ENCODE results near the gene LIPH. TPM values are rescaled to one million over a fixed set of nuclear protein-coding genes. Genes with fewer than 3 reads are reported as not detected.
"Not testable (repeated sequence)": the region's sequence is repeated elsewhere in the genome, so short reads cannot be mapped to it uniquely, and the experiment has no call there.

The LIPH gene
- total and polyA plus RNA-seq, 12 donors = 0.07 to 11.2 (median 0.90) TPM; not detected in 1

DNA sequence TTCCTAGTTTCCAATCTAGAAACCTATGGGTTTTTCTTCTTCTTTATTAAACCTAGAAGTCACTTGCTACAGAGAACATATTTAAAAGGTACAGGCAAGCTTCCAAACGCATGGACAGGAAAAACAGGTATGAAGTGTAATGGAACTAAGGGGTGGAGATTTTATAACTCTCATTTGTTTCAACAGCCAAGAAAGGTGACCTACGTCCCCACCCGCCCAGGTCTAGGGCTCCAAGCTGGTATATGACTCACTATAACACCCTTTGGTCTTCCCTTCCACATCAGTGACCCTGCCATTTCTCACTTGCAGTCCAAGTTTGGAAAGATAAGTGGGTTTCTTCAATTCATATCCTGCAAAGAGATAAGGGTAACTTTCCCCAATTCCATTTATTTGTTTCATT is 6.0 kb upstream of the LIPH start:
- TF ChIP-seq POLR2A (IDR thresholded peaks at IDR 0.05) = no peak
- TF ChIP-seq, protein P1, sequence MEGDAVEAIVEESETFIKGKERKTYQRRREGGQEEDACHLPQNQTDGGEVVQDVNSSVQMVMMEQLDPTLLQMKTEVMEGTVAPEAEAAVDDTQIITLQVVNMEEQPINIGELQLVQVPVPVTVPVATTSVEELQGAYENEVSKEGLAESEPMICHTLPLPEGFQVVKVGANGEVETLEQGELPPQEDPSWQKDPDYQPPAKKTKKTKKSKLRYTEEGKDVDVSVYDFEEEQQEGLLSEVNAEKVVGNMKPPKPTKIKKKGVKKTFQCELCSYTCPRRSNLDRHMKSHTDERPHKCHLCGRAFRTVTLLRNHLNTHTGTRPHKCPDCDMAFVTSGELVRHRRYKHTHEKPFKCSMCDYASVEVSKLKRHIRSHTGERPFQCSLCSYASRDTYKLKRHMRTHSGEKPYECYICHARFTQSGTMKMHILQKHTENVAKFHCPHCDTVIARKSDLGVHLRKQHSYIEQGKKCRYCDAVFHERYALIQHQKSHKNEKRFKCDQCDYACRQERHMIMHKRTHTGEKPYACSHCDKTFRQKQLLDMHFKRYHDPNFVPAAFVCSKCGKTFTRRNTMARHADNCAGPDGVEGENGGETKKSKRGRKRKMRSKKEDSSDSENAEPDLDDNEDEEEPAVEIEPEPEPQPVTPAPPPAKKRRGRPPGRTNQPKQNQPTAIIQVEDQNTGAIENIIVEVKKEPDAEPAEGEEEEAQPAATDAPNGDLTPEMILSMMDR (IDR thresholded peaks at IDR 0.05) = no peak
- Histone ChIP-seq H3K9me3 (replicated peaks in 1 of 3) (no peaks in the 10 kb centered on the region), H3K4me1 (replicated peaks in 1 of 2) (peaks cover 8 to 11% of the 10 kb centered on the region in 2 donors), H3K27me3 (no peaks in the 10 kb centered on the region), H3K27ac (peak overlapping the region; percentile 58 to 82 (median 67)), H3K36me3 (replicated peaks in 1 of 2) (no peaks in the 10 kb centered on the region), H3K4me3 (no peak overlapping the region)
- 40 to 67% (median 49%) methylated on average over 3 of the region's 3 CpGs for WGBS, 4 donors
- DNase-seq = peak in 3 of 7 donors; percentile 29 to 51 (median 41)
- intact Hi-C loops (cut with DNase I) = loop anchor here in 1 of 2 donors (10.0 kb wide), 1 partner anchor 54 kb away; no protein-coding TSS in a partner anchor

DNA sequence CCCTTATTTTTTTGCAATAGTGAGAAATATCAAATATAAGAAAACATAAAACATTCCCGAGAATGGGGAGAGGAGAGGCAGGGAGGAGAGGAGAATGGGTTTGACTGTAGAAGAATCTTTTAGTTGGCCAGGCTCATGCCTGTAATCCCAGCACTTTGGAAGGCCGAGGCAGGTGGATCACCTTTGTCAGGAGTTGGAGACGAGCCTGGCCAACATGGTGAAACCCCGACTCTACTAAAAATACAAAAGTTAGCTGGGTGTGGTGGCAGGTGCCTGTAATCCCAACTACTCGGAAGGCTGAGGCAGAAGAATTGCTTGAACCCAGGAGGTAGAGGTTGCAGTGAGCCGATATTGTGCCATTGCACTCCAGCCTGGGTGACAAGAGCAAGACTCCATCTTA is 4.3 kb upstream of the LIPH start:
- H3K9me3 ChIP-seq (replicated peaks in 1 of 3) = not testable (repeated sequence)
- intact Hi-C loops (cut with DNase I) = loop anchor here in 1 of 2 donors (10.0 kb wide), 1 partner anchor 52 kb away; no protein-coding TSS in a partner anchor

DNA sequence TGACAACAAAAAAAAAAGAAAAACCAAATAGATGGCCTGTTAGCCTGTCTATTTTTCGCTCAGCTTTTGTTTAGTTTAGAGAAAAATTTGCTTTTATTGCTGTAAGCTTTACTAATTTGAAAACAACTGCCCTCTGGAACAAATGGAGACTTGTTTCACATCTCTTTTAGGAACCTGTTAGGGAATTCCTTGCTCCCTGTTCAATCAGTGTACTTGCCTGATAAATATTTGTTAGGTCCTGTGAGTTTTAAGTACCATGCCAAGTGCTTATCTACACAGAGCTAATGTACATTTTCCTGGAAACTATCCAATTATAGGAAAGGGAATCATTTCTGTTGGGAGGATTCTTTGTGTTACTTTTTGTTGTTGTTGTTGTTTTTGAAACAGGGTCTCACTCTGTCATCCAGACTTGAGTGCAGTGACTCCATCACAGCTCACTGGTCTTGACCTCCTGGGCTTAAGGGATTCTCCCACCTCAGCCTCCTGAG is 3.5 kb upstream of the LIPH start:
- H3K27me3 ChIP-seq = no peaks in the 10 kb centered on the region

More for the DNA sequence above, 4.3 kb upstream of the LIPH start:
- peaks cover 11 to 15% of the 10 kb centered on the region in 2 donors for H3K4me1 ChIP-seq (replicated peaks in 1 of 2)
- WGBS, 4 donors = 86 to 92% (median 90%) methylated on average over 6 of the region's 6 CpGs
- H3K27ac ChIP-seq; H3K36me3 ChIP-seq (replicated peaks in 1 of 2); DNase-seq; H3K4me3 ChIP-seq; H3K27me3 ChIP-seq: not testable (repeated sequence)

DNA sequence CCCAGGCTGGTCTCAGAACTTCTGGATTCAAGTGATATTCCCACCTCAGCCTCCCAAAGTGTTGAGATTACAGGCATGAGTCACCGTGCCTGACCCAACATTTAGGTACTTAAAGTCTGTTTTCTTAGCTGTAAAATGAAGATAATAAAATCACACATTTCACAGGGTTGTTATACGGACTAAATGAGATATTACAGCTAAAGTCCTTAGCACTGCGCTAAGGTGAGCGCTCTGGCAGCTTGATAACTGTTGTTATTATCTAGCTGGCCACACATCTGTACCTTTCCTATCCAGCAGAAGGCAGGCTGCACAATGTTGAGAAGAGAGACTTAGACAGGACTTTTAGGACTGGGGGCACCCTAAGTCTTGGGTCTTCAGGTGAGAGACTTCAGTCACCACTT is 2.7 kb upstream of the LIPH start:
- TF ChIP-seq, protein P1 (IDR thresholded peaks at IDR 0.05) = no peak
- no peak for TF ChIP-seq POLR2A (IDR thresholded peaks at IDR 0.05)
- no peak overlapping the region for H3K27ac ChIP-seq
- H3K36me3 ChIP-seq (replicated peaks in 1 of 2) = no peaks in the 10 kb centered on the region
- no peak overlapping the region for H3K4me3 ChIP-seq
- WGBS, 4 donors = 81 to 91% (median 84%) methylated on average over 4 of the region's 4 CpGs
- no peaks in the 10 kb centered on the region for H3K9me3 ChIP-seq (replicated peaks in 1 of 3)
- intact Hi-C loops (cut with DNase I) = loop anchor here in 1 of 2 donors (10.0 kb wide), 1 partner anchor 50 kb away; no protein-coding TSS in a partner anchor
- peak in 1 of 7 donors; percentile 11 for DNase-seq
- H3K4me1 ChIP-seq (replicated peaks in 1 of 2) = peaks cover 11 to 15% of the 10 kb centered on the region in 2 donors
- no peaks in the 10 kb centered on the region for H3K27me3 ChIP-seq

More for the DNA sequence above, 3.5 kb upstream of the LIPH start:
- TF ChIP-seq, protein P1 (IDR thresholded peaks at IDR 0.05) = no peak
- no peak for TF ChIP-seq POLR2A (IDR thresholded peaks at IDR 0.05)
- Histone ChIP-seq H3K9me3 (replicated peaks in 1 of 3) (no peaks in the 10 kb centered on the region), H3K27ac (no peak overlapping the region), H3K36me3 (replicated peaks in 1 of 2) (no peaks in the 10 kb centered on the region), H3K4me3 (no peak overlapping the region), H3K4me1 (replicated peaks in 1 of 2) (peaks cover 11 to 15% of the 10 kb centered on the region in 2 donors)
- DNase-seq = no peak
- intact Hi-C loops (cut with DNase I) = loop anchor here in 1 of 2 donors (10.0 kb wide), 1 partner anchor 51 kb away; no protein-coding TSS in a partner anchor
- WGBS, 4 donors = 79 to 86% (median 80%) methylated on average over 1 of the region's 1 CpG
